Ureter (tissue), 1 donor: ENCODE results near the gene SLC24A4. TPM values are rescaled to one million over a fixed set of nuclear protein-coding genes. Genes with fewer than 3 reads are reported as not detected.

Source experiments
- DNase-seq: peaks from one replicate; pipeline ENCODE4 v3.0.0-alpha.2; 2020; ENCODE audit warnings: low spot score
- total RNA-seq: library from RNA; stranded (reverse); gene quantifications from one replicate; pipeline ENCODE4 v1.2.4, GENCODE V29; 2023
- donor health status: DM: yes; HTN: yes; CAD: no.

The SLC24A4 gene
- total RNA-seq, 1 donor from 2014 or later = 0.75 TPM

GRCh38 chr14:92500491-92500941, 177.6 kb downstream of the SLC24A4 start:
- no peak for DNase-seq

- DNase-seq = no peak
Observed at GRCh38 chr14:92501891-92502351, 179.0 kb downstream of the SLC24A4 start.

GRCh38 chr14:92502541-92503286, 179.7 kb downstream of the SLC24A4 start:
- DNase-seq = no peak

GRCh38 chr14:92503756-92504491, 181.0 kb downstream of the SLC24A4 start:
- DNase-seq = no peak

GRCh38 chr14:92505826-92506225, 182.9 kb downstream of the SLC24A4 start:
- DNase-seq = no peak

GRCh38 chr14:92506231-92506630, 183.3 kb downstream of the SLC24A4 start:
- DNase-seq = no peak

- peak; percentile 64 for DNase-seq
Observed at GRCh38 chr14:92507174-92507768, 184.3 kb downstream of the SLC24A4 start.

GRCh38 chr14:92510972-92511371, 188.0 kb downstream of the SLC24A4 start:
- DNase-seq = no peak

- DNase-seq = no peak
Observed at GRCh38 chr14:92511453-92512238, 188.7 kb downstream of the SLC24A4 start.

- DNase-seq = no peak
Observed at GRCh38 chr14:92512807-92513203, 189.8 kb downstream of the SLC24A4 start.

- peak; percentile 65 for DNase-seq
Observed at GRCh38 chr14:92513204-92513965, 190.4 kb downstream of the SLC24A4 start, which contains the start of gene RIN3. Gene RIN3, plus strand, starts transcription at chr14:92513781. Its CDS starts 152 bp downstream, at chr14:92513933.

GRCh38 chr14:92513966-92514843, 191.2 kb downstream of the SLC24A4 start:
- no peak for DNase-seq

- DNase-seq = no peak
Observed at GRCh38 chr14:92514844-92515514, 192.0 kb downstream of the SLC24A4 start.

- no peak for DNase-seq
Observed at GRCh38 chr14:92515546-92516343, 192.8 kb downstream of the SLC24A4 start.

GRCh38 chr14:92516344-92516965, 193.5 kb downstream of the SLC24A4 start:
- no peak for DNase-seq

- no peak for DNase-seq
Observed at GRCh38 chr14:92516966-92517506, 194.1 kb downstream of the SLC24A4 start.

GRCh38 chr14:92517761-92518160, 194.8 kb downstream of the SLC24A4 start:
- DNase-seq = no peak
